ELF-1 (cell line): ENCODE data around the gene GFOD1.
"Not testable (repeated sequence)": the region's sequence is repeated elsewhere in the genome, so short reads cannot be mapped to it uniquely, and the experiment has no call there.

ENCODE experiments used
- DNase-seq: peaks from one replicate; pipeline ENCODE4 v3.0.0-alpha.2; 2016; ENCODE audit warnings: low read depth, low spot score

Gene GFOD1

GRCh38 chr6:13327691-13328075 lies 159.7 kb downstream of the GFOD1 start:
- no peak for DNase-seq

- not testable (repeated sequence) for DNase-seq
Measured at GRCh38 chr6:13326031-13326586, 161.3 kb downstream of the GFOD1 start.

- no peak for DNase-seq
Measured at GRCh38 chr6:13319891-13320564, 167.4 kb downstream of the GFOD1 start.

- DNase-seq = no peak
Measured at GRCh38 chr6:13318821-13319220, 168.6 kb downstream of the GFOD1 start.

- DNase-seq = no peak
Measured at GRCh38 chr6:13315896-13316295, 171.5 kb downstream of the GFOD1 start.

GRCh38 chr6:13314806-13315205 lies 172.6 kb downstream of the GFOD1 start:
- no peak for DNase-seq

GRCh38 chr6:13311155-13311554 lies 176.2 kb downstream of the GFOD1 start:
- DNase-seq = no peak

GRCh38 chr6:13308332-13308731 lies 179.1 kb downstream of the GFOD1 start:
- DNase-seq = no peak
